ENCODE results near the gene FKBP1B.
"Not testable (repeated sequence)": the region's sequence is repeated elsewhere in the genome, so short reads cannot be mapped to it uniquely, and the experiment has no call there.

Gene FKBP1B
- total RNA-seq, result 0.07 to 0.58 (median 0.16) reads per million in 3 experiments

- peak; percentile 9 for DNase-seq
These were observed at the start of gene FKBP1B for GRCh38 chr2:24049485-24050021. Gene FKBP1B (plus strand): TSS chr2:24049741. CDS start chr2:24049850, 109 bp downstream.

GRCh38 chr2:24007693-24008092, 41.8 kb upstream of the FKBP1B start:
- no peak for DNase-seq

GRCh38 chr2:24008672-24009366, 40.7 kb upstream of the FKBP1B start:
- DNase-seq, result no peak

- DNase-seq, result no peak
These were observed 40.2 kb upstream of the FKBP1B start for GRCh38 chr2:24009367-24009679.

- no peak for DNase-seq
These were observed 39.7 kb upstream of the FKBP1B start, which contains the start of gene MFSD2B for GRCh38 chr2:24009680-24010476. Gene MFSD2B (plus strand): TSS chr2:24010085. CDS start chr2:24010097, 12 bp downstream.

- DNase-seq, result no peak
These were observed 38.9 kb upstream of the FKBP1B start for GRCh38 chr2:24010477-24011249.

GRCh38 chr2:24011250-24012104, 38.1 kb upstream of the FKBP1B start:
- DNase-seq, result no peak

GRCh38 chr2:24012521-24013188, 36.9 kb upstream of the FKBP1B start:
- DNase-seq, result no peak

GRCh38 chr2:24014902-24015301, 34.6 kb upstream of the FKBP1B start:
- DNase-seq, result not testable (repeated sequence)

- DNase-seq, result no peak
These were observed 33.8 kb upstream of the FKBP1B start for GRCh38 chr2:24015562-24016375.

- DNase-seq, result no peak
These were observed 33.2 kb upstream of the FKBP1B start for GRCh38 chr2:24016376-24016761.

- DNase-seq, result no peak
These were observed 32.5 kb upstream of the FKBP1B start for GRCh38 chr2:24016853-24017703.

- no peak for DNase-seq
These were observed 31.8 kb upstream of the FKBP1B start for GRCh38 chr2:24017711-24018110.

GRCh38 chr2:24018241-24018640, 31.3 kb upstream of the FKBP1B start:
- DNase-seq, result no peak

GRCh38 chr2:24019729-24020128, 29.8 kb upstream of the FKBP1B start:
- no peak for DNase-seq

- DNase-seq, result no peak
These were observed 29.3 kb upstream of the FKBP1B start for GRCh38 chr2:24020244-24020643.

GRCh38 chr2:24021122-24021998, 28.2 kb upstream of the FKBP1B start:
- no peak for DNase-seq

- DNase-seq, result no peak
These were observed 27.1 kb upstream of the FKBP1B start for GRCh38 chr2:24022324-24022974.

All from central memory CD4-positive, alpha-beta T cell (primary cell).